Kidney epithelial cell (primary cell): ENCODE results near the gene ZBTB16. TPM values are rescaled to one million over a fixed set of nuclear protein-coding genes. Genes with fewer than 3 reads are reported as not detected.

Experiments used
- DNase-seq: peaks from one replicate; pipeline ENCODE4 v3.0.0-alpha.2; 2010; ENCODE audit warnings: low read depth
- H3K27me3 ChIP-seq: 2 replicates; pipeline ENCODE4 v1.6.0; 2011; ENCODE audit warnings: low read length; ENCODE audit not compliant: control insufficient read depth, insufficient read depth
- H3K36me3 ChIP-seq: 2 replicates; pipeline ENCODE4 v1.5.1; 2011; ENCODE audit warnings: low read length; ENCODE audit not compliant: control insufficient read depth, insufficient read depth
- H3K4me3 ChIP-seq: 2 replicates; pipeline ENCODE4 v1.5.1; 2011; ENCODE audit warnings: low read depth, mild to moderate bottlenecking, control low read depth, low read length
- total RNA-seq: library from RNA; depleted of rRNA; stranded (reverse); fragments of >200 nt; gene quantifications from 2 replicates; pipeline ENCODE4 v1.2.3, GENCODE V29; 2015
- TF ChIP-seq, protein P1 (sequence below): IDR thresholded peaks from 2 replicates; pipeline ENCODE4 v1.5.1; 2011; ENCODE audit warnings: mild to moderate bottlenecking, moderate library complexity, low read length, control low read depth, inconsistent platforms; ENCODE audit not compliant: insufficient read depth, poor library complexity, severe bottlenecking

Gene ZBTB16
- total RNA-seq, 1 donor from 2014 or later, result 0.08 TPM

- Histone ChIP-seq H3K4me3 (no peak overlapping the region), H3K27me3 (peaks cover 10% of the 10 kb centered on the region), H3K36me3 (no peaks in the 10 kb centered on the region)
- DNase-seq, result no peak
- TF ChIP-seq, protein P1, sequence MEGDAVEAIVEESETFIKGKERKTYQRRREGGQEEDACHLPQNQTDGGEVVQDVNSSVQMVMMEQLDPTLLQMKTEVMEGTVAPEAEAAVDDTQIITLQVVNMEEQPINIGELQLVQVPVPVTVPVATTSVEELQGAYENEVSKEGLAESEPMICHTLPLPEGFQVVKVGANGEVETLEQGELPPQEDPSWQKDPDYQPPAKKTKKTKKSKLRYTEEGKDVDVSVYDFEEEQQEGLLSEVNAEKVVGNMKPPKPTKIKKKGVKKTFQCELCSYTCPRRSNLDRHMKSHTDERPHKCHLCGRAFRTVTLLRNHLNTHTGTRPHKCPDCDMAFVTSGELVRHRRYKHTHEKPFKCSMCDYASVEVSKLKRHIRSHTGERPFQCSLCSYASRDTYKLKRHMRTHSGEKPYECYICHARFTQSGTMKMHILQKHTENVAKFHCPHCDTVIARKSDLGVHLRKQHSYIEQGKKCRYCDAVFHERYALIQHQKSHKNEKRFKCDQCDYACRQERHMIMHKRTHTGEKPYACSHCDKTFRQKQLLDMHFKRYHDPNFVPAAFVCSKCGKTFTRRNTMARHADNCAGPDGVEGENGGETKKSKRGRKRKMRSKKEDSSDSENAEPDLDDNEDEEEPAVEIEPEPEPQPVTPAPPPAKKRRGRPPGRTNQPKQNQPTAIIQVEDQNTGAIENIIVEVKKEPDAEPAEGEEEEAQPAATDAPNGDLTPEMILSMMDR, result no peak
Measured at GRCh38 chr11:114090225-114090910, 30.9 kb downstream of the ZBTB16 start.

- no peak for DNase-seq
- peaks cover 10% of the 10 kb centered on the region for H3K27me3 ChIP-seq
- TF ChIP-seq, protein P1, result no peak
Measured at GRCh38 chr11:114090976-114091375, 31.5 kb downstream of the ZBTB16 start.

GRCh38 chr11:114091516-114092397 is 32.2 kb downstream of the ZBTB16 start:
- no peak for DNase-seq
- no peak overlapping the region for H3K4me3 ChIP-seq
- peaks cover 5% of the 10 kb centered on the region for H3K27me3 ChIP-seq
- TF ChIP-seq, protein P1, result no peak
- H3K36me3 ChIP-seq, result no peaks in the 10 kb centered on the region

More at GRCh38 chr11:114090976-114091375, 31.5 kb downstream of the ZBTB16 start:
- Histone ChIP-seq H3K4me3 (no peak overlapping the region), H3K36me3 (no peaks in the 10 kb centered on the region)

DNA sequence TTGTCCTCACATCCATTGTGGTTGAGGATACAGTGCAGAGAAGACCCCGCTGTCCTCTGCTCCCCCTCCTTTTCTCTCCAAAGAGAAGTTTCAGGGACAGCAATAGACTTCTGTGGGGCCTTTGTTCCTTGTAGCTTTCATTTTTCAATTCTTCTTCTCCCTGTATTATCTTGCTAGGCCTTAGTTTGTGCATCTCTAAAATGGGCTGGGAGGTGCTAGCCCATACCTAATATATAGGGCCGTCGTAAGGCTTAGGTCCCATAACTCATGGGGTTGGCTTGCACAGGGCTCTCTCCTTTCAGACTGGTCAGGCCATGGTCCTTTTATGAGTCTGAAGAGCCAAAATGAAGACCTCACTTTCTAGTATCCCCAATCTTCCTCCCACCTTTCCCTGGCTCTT is 33.0 kb downstream of the ZBTB16 start:
- DNase-seq, result no peak
- no peak overlapping the region for H3K4me3 ChIP-seq
- TF ChIP-seq, protein P1, result no peak
- H3K27me3 ChIP-seq, result peaks cover 2% of the 10 kb centered on the region
- no peaks in the 10 kb centered on the region for H3K36me3 ChIP-seq

- no peak overlapping the region for H3K4me3 ChIP-seq
- TF ChIP-seq, protein P1, result no peak
- H3K27me3 ChIP-seq, result no peaks in the 10 kb centered on the region
- no peaks in the 10 kb centered on the region for H3K36me3 ChIP-seq
- no peak for DNase-seq
Measured at GRCh38 chr11:114092953-114093352, 33.4 kb downstream of the ZBTB16 start.
